Measurements from ENCODE around the gene PCDHB14. TPM values are rescaled to one million over a fixed set of nuclear protein-coding genes. Genes with fewer than 3 reads are reported as not detected.

The PCDHB14 gene
- total and polyA plus RNA-seq, 11 donors: 0.91 to 6.1 (median 3.8) TPM

DNA sequence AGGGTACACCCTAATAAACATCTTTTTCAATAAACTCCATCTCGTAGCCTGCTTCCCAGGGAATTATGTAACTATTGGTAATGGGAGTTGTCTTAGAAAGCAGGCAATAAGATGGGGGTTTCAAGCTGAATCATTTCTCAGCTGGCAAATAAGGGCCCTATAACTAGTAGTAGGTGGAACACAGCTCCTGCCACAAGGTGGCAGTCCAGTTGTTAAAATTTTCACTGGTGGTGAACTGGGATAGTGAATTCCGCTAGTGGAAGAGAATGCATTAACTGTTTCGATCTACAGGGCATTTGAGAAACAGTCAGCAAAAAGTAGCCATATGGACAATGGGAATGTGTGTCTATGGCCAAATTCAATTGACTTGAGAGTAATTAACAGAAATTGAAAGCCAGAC is 49.8 kb downstream of the PCDHB14 start:
- TF ChIP-seq POLR2A (IDR thresholded peaks at IDR 0.05): no peak
- TF ChIP-seq CTCF (IDR thresholded peaks at IDR 0.05): peak in 2 of 12 donors; percentile 7 to 12
- Histone ChIP-seq H3K27me3 (no peaks in the 10 kb centered on the region), H3K27ac (no peak overlapping the region), H3K36me3 (no peaks in the 10 kb centered on the region), H3K4me3 (no peak overlapping the region), H3K4me1 (no peaks in the 10 kb centered on the region), H3K9me3 (peaks cover 2 to 100% (median 91%) of the 10 kb centered on the region in 12 donors)
- ATAC-seq (no peak), DNase-seq (no peak)
- intact Hi-C loops (cut with DNase I): no loop called here
- whole genome bisulfite sequencing, 4 donors: 46 to 64% (median 48%) methylated on average over 3 of the region's 3 CpGs

Other genes starting within 250 kb of the PCDHB14 start
Only the 30 nearest of the 36 such genes appear.
- under 1 TPM in 2 of 9 donors, not detected in 7; 0.04 to 0.05 TPM for gene PCDHB1, start 172.0 kb upstream of the PCDHB14 start, total RNA-seq
- gene PCDHB1, start 172.0 kb upstream of the PCDHB14 start, polyA plus RNA-seq: not detected
- gene PCDHB2, start 128.7 kb upstream of the PCDHB14 start, total RNA-seq: 1 to 10 TPM in 8 of 9 donors, under 1 TPM in 1; 0.70 to 4.3 (median 2.3) TPM
- gene PCDHB2, start 128.7 kb upstream of the PCDHB14 start, polyA plus RNA-seq: under 1 TPM; 0.50 to 0.69 TPM
- gene PCDHB3, start 122.9 kb upstream of the PCDHB14 start, total RNA-seq: 1 to 10 TPM in 6 of 9 donors, under 1 TPM in 3; 0.77 to 2.9 (median 1.1) TPM
- under 1 TPM; 0.27 to 0.33 TPM for gene PCDHB3, start 122.9 kb upstream of the PCDHB14 start, polyA plus RNA-seq
- 1 to 10 TPM in 8 of 9 donors, under 1 TPM in 1; 0.91 to 2.8 (median 1.6) TPM for gene PCDHB4, start 101.5 kb upstream of the PCDHB14 start, total RNA-seq
- gene PCDHB4, start 101.5 kb upstream of the PCDHB14 start, polyA plus RNA-seq: under 1 TPM; 0.30 to 0.55 TPM
- 1 to 10 TPM; 1.4 to 6.4 (median 3.9) TPM for gene PCDHB5, start 88.1 kb upstream of the PCDHB14 start, total RNA-seq
- gene PCDHB5, start 88.1 kb upstream of the PCDHB14 start, polyA plus RNA-seq: 1 to 10 TPM in 1 of 2 donors, under 1 TPM in 1; 0.69 to 1.6 TPM
- 1 to 10 TPM in 1 of 9 donors, under 1 TPM in 8; 0.16 to 1.1 (median 0.44) TPM for gene PCDHB6, start 73.3 kb upstream of the PCDHB14 start, total RNA-seq
- gene PCDHB6, start 73.3 kb upstream of the PCDHB14 start, polyA plus RNA-seq: under 1 TPM; 0.18 to 0.27 TPM
- 1 to 10 TPM in 4 of 9 donors, under 1 TPM in 5; 0.52 to 1.3 (median 0.91) TPM for gene PCDHB7, start 50.7 kb upstream of the PCDHB14 start, total RNA-seq
- under 1 TPM; 0.19 to 0.44 TPM for gene PCDHB7, start 50.7 kb upstream of the PCDHB14 start, polyA plus RNA-seq
- 1 to 10 TPM in 8 of 9 donors, under 1 TPM in 1; 0.63 to 3.8 (median 1.5) TPM for gene PCDHB8, start 45.6 kb upstream of the PCDHB14 start, total RNA-seq
- gene PCDHB8, start 45.6 kb upstream of the PCDHB14 start, polyA plus RNA-seq: under 1 TPM; 0.23 to 0.51 TPM
- 1 to 10 TPM; 1.1 to 3.9 (median 2.2) TPM for gene PCDHB16, start 41.0 kb upstream of the PCDHB14 start, total RNA-seq
- under 1 TPM; 0.76 to 0.80 TPM for gene PCDHB16, start 41.0 kb upstream of the PCDHB14 start, polyA plus RNA-seq
- gene PCDHB9, start 36.2 kb upstream of the PCDHB14 start, total RNA-seq: 1 to 10 TPM in 4 of 9 donors, under 1 TPM in 5; 0.62 to 1.6 (median 0.99) TPM
- gene PCDHB9, start 36.2 kb upstream of the PCDHB14 start, polyA plus RNA-seq: under 1 TPM; 0.30 to 0.35 TPM
- gene PCDHB10, start 31.0 kb upstream of the PCDHB14 start, total RNA-seq: 1 to 10 TPM in 4 of 9 donors, under 1 TPM in 5; 0.35 to 1.4 (median 0.91) TPM
- gene PCDHB10, start 31.0 kb upstream of the PCDHB14 start, polyA plus RNA-seq: under 1 TPM; 0.28 to 0.34 TPM
- gene PCDHB11, start 23.7 kb upstream of the PCDHB14 start, total RNA-seq: 1 to 10 TPM in 7 of 9 donors, under 1 TPM in 2; 0.61 to 2.8 (median 1.4) TPM
- under 1 TPM; 0.23 to 0.28 TPM for gene PCDHB11, start 23.7 kb upstream of the PCDHB14 start, polyA plus RNA-seq
- 1 to 10 TPM in 5 of 9 donors, under 1 TPM in 4; 0.37 to 2.4 (median 1.2) TPM for gene PCDHB12, start 14.6 kb upstream of the PCDHB14 start, total RNA-seq
- under 1 TPM; 0.27 to 0.58 TPM for gene PCDHB12, start 14.6 kb upstream of the PCDHB14 start, polyA plus RNA-seq
- 1 to 10 TPM; 2.5 to 5.9 (median 3.6) TPM for gene PCDHB13, start 9.4 kb upstream of the PCDHB14 start, total RNA-seq
- gene PCDHB13, start 9.4 kb upstream of the PCDHB14 start, polyA plus RNA-seq: 1 to 10 TPM in 1 of 2 donors, under 1 TPM in 1; 0.99 to 1.5 TPM
- gene PCDHB15, start 22.1 kb downstream of the PCDHB14 start, total RNA-seq: 1 to 10 TPM; 3.7 to 7.5 (median 4.5) TPM
- gene PCDHB15, start 22.1 kb downstream of the PCDHB14 start, polyA plus RNA-seq: 1 to 10 TPM; 1.6 to 2.8 TPM
- not detected for gene SLC25A2, start 80.7 kb downstream of the PCDHB14 start, total RNA-seq
- not detected for gene SLC25A2, start 80.7 kb downstream of the PCDHB14 start, polyA plus RNA-seq
- gene TAF7, start 97.4 kb downstream of the PCDHB14 start, total RNA-seq: 100 to 1,000 TPM in 4 of 9 donors, 10 to 100 TPM in 5; 73.9 to 107 (median 99.9) TPM
- 100 to 1,000 TPM in 1 of 2 donors, 10 to 100 TPM in 1; 47.2 to 159 TPM for gene TAF7, start 97.4 kb downstream of the PCDHB14 start, polyA plus RNA-seq
- 1 to 10 TPM; 2.1 to 4.9 (median 3.5) TPM for gene PCDHGA1, start 107.2 kb downstream of the PCDHB14 start, total RNA-seq
- gene PCDHGA1, start 107.2 kb downstream of the PCDHB14 start, polyA plus RNA-seq: 1 to 10 TPM; 1.3 to 1.4 TPM
- gene PCDHGA2, start 115.4 kb downstream of the PCDHB14 start, total RNA-seq: 10 to 100 TPM in 6 of 9 donors, 1 to 10 TPM in 3; 5.8 to 15.1 (median 10.7) TPM
- 1 to 10 TPM; 2.7 to 3.6 TPM for gene PCDHGA2, start 115.4 kb downstream of the PCDHB14 start, polyA plus RNA-seq
- gene PCDHGA3, start 120.5 kb downstream of the PCDHB14 start, total RNA-seq: 10 to 100 TPM in 8 of 9 donors, 1 to 10 TPM in 1; 7.6 to 27.2 (median 14.7) TPM
- 1 to 10 TPM; 3.5 to 5.9 TPM for gene PCDHGA3, start 120.5 kb downstream of the PCDHB14 start, polyA plus RNA-seq
- gene PCDHGB1, start 126.8 kb downstream of the PCDHB14 start, total RNA-seq: 10 to 100 TPM in 4 of 9 donors, 1 to 10 TPM in 5; 4.4 to 11.9 (median 8.6) TPM
- gene PCDHGB1, start 126.8 kb downstream of the PCDHB14 start, polyA plus RNA-seq: 1 to 10 TPM in 1 of 2 donors, under 1 TPM in 1; 0.85 to 5.9 TPM
- 10 to 100 TPM in 5 of 9 donors, 1 to 10 TPM in 4; 5.1 to 13.7 (median 11.0) TPM for gene PCDHGA4, start 131.7 kb downstream of the PCDHB14 start, total RNA-seq
- gene PCDHGA4, start 131.7 kb downstream of the PCDHB14 start, polyA plus RNA-seq: 1 to 10 TPM; 2.5 to 5.1 TPM
- 10 to 100 TPM in 5 of 9 donors, 1 to 10 TPM in 4; 4.4 to 13.8 (median 10.4) TPM for gene PCDHGB2, start 136.7 kb downstream of the PCDHB14 start, total RNA-seq
- gene PCDHGB2, start 136.7 kb downstream of the PCDHB14 start, polyA plus RNA-seq: 1 to 10 TPM; 2.1 to 3.9 TPM
- gene PCDHGA5, start 140.8 kb downstream of the PCDHB14 start, total RNA-seq: 1 to 10 TPM; 2.9 to 9.6 (median 7.2) TPM
- gene PCDHGA5, start 140.8 kb downstream of the PCDHB14 start, polyA plus RNA-seq: 1 to 10 TPM; 1.5 to 4.4 TPM
- gene PCDHGB3, start 146.9 kb downstream of the PCDHB14 start, total RNA-seq: 10 to 100 TPM in 4 of 9 donors, 1 to 10 TPM in 5; 4.0 to 14.9 (median 9.8) TPM
- gene PCDHGB3, start 146.9 kb downstream of the PCDHB14 start, polyA plus RNA-seq: 1 to 10 TPM; 1.7 to 5.4 TPM
- gene PCDHGA6, start 150.5 kb downstream of the PCDHB14 start, total RNA-seq: 10 to 100 TPM in 1 of 9 donors, 1 to 10 TPM in 8; 3.6 to 10.3 (median 7.7) TPM
- gene PCDHGA6, start 150.5 kb downstream of the PCDHB14 start, polyA plus RNA-seq: 1 to 10 TPM; 2.2 to 6.7 TPM
- gene PCDHGA7, start 159.4 kb downstream of the PCDHB14 start, total RNA-seq: 10 to 100 TPM in 2 of 9 donors, 1 to 10 TPM in 7; 4.4 to 14.1 (median 7.6) TPM
- 1 to 10 TPM; 1.4 to 5.1 TPM for gene PCDHGA7, start 159.4 kb downstream of the PCDHB14 start, polyA plus RNA-seq
- gene PCDHGB4, start 164.4 kb downstream of the PCDHB14 start, total RNA-seq: 10 to 100 TPM in 2 of 9 donors, 1 to 10 TPM in 7; 4.5 to 11.9 (median 7.3) TPM
- 1 to 10 TPM; 2.0 to 3.8 TPM for gene PCDHGB4, start 164.4 kb downstream of the PCDHB14 start, polyA plus RNA-seq
- gene PCDHGA8, start 169.3 kb downstream of the PCDHB14 start, total RNA-seq: 10 to 100 TPM in 3 of 9 donors, 1 to 10 TPM in 6; 4.7 to 14.6 (median 8.1) TPM
- 1 to 10 TPM in 1 of 2 donors, under 1 TPM in 1; 0.76 to 3.8 TPM for gene PCDHGA8, start 169.3 kb downstream of the PCDHB14 start, polyA plus RNA-seq
- gene PCDHGB5, start 174.6 kb downstream of the PCDHB14 start, total RNA-seq: 10 to 100 TPM in 3 of 9 donors, 1 to 10 TPM in 6; 5.9 to 15.5 (median 9.9) TPM
- gene PCDHGB5, start 174.6 kb downstream of the PCDHB14 start, polyA plus RNA-seq: 1 to 10 TPM; 4.4 to 5.1 TPM